Tibial artery (tissue), 4 donors: ENCODE data around the gene CDK13.

Source experiments
- DNase-seq, 2 donors: peaks; one replicate each; pipeline ENCODE4 v3.0.0-alpha.2; 2019
- H3K27ac ChIP-seq, 2 donors: fragments of 200-600 bp; sonication (generic) in 1 of 2; 1 replicate in 1 of 2; 2 replicates in 1 of 2; pipeline ENCODE4 v1.5.1; 2018 to 2019; ENCODE audit warnings: mild to moderate bottlenecking in 1 of 2
- H3K27me3 ChIP-seq, 2 donors: fragments of 200-600 bp; sonication (generic) in 1 of 2; one replicate each; pipeline versions ENCODE4 v1.5.1 to v1.6.0; 2016 to 2019
- H3K36me3 ChIP-seq, 3 donors: fragments of 200-600 bp; sonication (generic) in 2 of 3; one replicate each; pipeline ENCODE4 v1.5.1; 2016 to 2019; ENCODE audit warnings: mild to moderate bottlenecking in 2 of 3
- H3K4me1 ChIP-seq, 4 donors: fragments of 200-600 bp; sonication (generic) in 2 of 4; 1 replicate in 3 of 4; 2 replicates in 1 of 4; pipeline ENCODE4 v1.5.1; 2016 to 2019
- H3K4me3 ChIP-seq, 2 donors: fragments of 200-600 bp; sonication (generic) in 1 of 2; 1 replicate in 1 of 2; 2 replicates in 1 of 2; pipeline ENCODE4 v1.5.1; 2018 to 2019; ENCODE audit warnings: mild to moderate bottlenecking in 2 of 2
- H3K9me3 ChIP-seq, 3 donors: fragments of 200-600 bp; sonication (generic) in 1 of 3; one replicate each; pipeline ENCODE4 v1.5.1; 2016 to 2019
- intact Hi-C: fragments of 100-400 bp; cut with DNase I; formaldehyde crosslinking; loops from one replicate; pipeline ENCODE4 v1.15.0; 2023; ENCODE audit warnings: low total_unique reads
- TF ChIP-seq, protein P1 (sequence below), 2 experiments: fragments of 200-600 bp in 1 of 2; fragments of 450-650 bp in 1 of 2; IDR thresholded peaks; one replicate each; pipeline ENCODE4 v1.5.1; 2017 to 2019; ENCODE audit warnings: antibody characterized with exemption in 2 of 2, mild to moderate bottlenecking in 1 of 2, moderate library complexity in 1 of 2

The CDK13 gene

DNA sequence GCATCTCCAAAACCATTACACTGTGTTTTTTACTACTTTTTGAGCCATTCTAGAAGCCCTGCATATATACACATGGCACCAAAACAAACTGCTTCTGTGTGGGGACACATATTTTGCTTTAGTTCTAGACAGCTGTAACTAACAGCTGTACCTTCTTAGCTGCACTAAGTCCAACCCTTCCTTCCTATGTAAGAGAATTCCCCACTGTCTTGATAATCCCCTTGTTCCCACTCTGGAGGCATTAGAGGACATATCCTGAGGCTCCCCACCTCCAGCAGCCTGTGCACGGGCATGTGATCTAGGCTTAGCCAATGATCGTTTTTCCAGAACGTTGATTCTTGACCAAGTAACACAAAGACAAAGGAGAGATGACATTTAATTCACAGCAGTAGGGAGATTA lies 13.3 kb upstream of the CDK13 start:
- Histone ChIP-seq H3K27ac (no peak overlapping the region), H3K9me3 (no peaks in the 10 kb centered on the region), H3K4me1 (no peaks in the 10 kb centered on the region), H3K4me3 (no peak overlapping the region), H3K36me3 (no peaks in the 10 kb centered on the region), H3K27me3 (no peaks in the 10 kb centered on the region)
- TF ChIP-seq, protein P1, sequence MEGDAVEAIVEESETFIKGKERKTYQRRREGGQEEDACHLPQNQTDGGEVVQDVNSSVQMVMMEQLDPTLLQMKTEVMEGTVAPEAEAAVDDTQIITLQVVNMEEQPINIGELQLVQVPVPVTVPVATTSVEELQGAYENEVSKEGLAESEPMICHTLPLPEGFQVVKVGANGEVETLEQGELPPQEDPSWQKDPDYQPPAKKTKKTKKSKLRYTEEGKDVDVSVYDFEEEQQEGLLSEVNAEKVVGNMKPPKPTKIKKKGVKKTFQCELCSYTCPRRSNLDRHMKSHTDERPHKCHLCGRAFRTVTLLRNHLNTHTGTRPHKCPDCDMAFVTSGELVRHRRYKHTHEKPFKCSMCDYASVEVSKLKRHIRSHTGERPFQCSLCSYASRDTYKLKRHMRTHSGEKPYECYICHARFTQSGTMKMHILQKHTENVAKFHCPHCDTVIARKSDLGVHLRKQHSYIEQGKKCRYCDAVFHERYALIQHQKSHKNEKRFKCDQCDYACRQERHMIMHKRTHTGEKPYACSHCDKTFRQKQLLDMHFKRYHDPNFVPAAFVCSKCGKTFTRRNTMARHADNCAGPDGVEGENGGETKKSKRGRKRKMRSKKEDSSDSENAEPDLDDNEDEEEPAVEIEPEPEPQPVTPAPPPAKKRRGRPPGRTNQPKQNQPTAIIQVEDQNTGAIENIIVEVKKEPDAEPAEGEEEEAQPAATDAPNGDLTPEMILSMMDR (IDR thresholded peaks at IDR 0.05), result no peak
- no peak for DNase-seq
- intact Hi-C loops, result no loop called here

DNA sequence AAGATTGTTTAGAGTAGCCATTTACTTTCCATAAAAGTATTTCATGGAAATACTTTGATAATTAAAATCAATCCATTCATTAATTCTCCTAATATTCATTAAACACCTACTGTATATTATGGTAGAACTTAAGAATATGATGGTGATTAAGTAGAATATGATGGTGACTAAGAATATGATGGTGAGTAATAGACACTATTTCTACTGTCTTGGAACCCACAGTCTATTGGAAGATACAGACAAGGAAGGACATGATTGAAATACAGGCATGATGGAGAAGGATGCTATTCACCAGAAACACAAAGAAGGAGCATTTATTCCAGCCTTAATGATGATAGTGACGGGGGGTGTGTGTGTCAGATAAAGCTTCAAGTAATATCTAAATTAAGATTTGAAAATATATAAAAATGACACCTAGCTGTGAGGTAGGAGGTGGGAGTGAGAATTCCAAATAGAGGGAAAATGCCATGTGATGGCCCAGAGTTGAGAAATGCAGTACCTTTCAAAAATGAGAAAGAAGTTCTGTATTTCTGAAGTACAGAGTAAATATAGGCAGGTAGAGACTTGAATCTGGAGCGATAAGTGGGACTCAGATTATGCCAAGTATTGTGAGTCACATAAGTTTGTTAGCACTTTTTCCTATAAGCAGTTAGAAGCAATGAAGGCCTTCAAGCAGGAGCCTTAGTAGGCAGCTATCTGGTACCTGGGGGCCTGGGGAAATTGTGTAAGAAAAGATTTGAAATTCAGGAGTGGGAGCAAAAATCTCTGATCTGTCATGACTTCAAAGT lies 12.5 kb upstream of the CDK13 start:
- no peaks in the 10 kb centered on the region for H3K9me3 ChIP-seq
- H3K27me3 ChIP-seq, result no peaks in the 10 kb centered on the region
- DNase-seq, result no peak
- TF ChIP-seq, protein P1 (IDR thresholded peaks at IDR 0.05), result no peak
- no peak overlapping the region for H3K27ac ChIP-seq
- no peaks in the 10 kb centered on the region for H3K36me3 ChIP-seq
- intact Hi-C loops, result no loop called here
- no peak overlapping the region for H3K4me3 ChIP-seq
- no peaks in the 10 kb centered on the region for H3K4me1 ChIP-seq

DNA sequence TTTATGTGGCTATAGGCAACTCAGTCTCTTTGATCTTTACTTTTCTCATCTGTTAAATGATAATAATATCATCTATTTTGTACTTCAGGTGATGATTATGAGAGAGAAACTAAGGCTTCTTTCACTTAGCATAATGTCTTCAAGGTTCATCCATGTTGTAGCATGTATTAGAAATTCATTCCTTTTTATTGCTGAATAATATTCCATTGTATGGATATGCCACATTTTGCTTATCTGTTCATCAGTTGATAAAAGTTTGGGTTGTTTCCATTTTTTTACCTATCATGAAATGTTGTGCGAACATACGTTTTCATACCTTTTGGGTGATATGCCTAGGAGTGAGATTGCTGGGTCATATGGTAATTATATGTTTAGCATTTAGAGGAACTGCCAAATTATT lies 7.2 kb upstream of the CDK13 start:
- Histone ChIP-seq H3K4me1 (peaks cover 0 to under 1% (median under 1%) of the 10 kb centered on the region in 4 donors), H3K9me3 (no peaks in the 10 kb centered on the region), H3K4me3 (no peak overlapping the region), H3K27me3 (no peaks in the 10 kb centered on the region), H3K27ac (no peak overlapping the region), H3K36me3 (no peaks in the 10 kb centered on the region)
- TF ChIP-seq, protein P1 (IDR thresholded peaks at IDR 0.05), result no peak
- DNase-seq, result no peak
- intact Hi-C loops, result no loop called here

DNA sequence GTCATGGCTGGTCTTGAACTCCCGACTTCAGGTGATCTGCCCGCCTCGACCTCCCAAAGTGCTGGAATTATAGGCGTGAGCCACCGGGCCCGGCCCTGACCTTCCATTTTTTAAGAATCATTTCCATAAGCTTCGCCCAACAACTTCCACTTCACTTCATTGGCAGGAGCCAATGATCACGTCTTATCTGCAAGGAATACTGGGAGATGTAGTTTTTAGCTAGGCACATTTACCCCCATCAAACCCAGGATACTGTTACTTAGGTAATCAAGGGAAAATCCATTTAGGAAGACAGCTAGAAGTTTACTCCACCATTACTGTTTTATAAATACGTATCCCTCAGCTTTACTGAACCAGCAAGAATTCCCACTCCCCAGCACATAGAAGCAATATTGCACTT lies 3.4 kb upstream of the CDK13 start:
- H3K4me3 ChIP-seq, result no peak overlapping the region
- no peaks in the 10 kb centered on the region for H3K9me3 ChIP-seq
- H3K36me3 ChIP-seq, result no peaks in the 10 kb centered on the region
- H3K4me1 ChIP-seq, result peaks cover 0 to 7% (median 6%) of the 10 kb centered on the region in 4 donors
- intact Hi-C loops, result no loop called here
- no peaks in the 10 kb centered on the region for H3K27me3 ChIP-seq
- DNase-seq, result no peak
- TF ChIP-seq, protein P1 (IDR thresholded peaks at IDR 0.05), result no peak
- no peak overlapping the region for H3K27ac ChIP-seq

DNA sequence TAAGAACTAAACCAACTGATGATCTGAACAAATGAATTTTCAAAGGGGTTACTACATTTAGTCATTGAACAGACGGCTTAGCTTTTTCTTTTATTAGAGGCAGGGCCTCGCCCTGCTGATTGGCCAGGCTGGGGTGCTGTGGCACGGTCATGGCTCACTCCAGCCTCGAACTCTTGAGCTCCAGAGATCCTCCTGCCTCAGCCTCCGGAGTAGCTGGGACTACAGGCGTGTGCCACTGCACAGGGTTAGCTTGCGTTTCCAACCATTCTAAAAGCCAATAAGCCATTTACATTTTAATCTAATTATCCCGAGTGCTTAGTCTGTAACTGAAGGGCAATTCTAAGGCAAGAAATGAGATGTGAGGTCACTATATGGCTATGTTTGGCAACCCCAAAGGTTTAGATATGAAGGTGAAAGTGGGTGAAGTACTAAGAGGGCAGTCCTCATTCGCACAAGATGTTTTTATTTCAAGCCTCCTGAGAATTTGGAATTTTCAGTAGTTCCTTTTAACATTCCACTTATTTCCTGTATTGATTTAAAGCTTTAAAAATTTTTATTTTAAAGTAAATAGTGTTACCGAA lies 1.6 kb upstream of the CDK13 start:
- no peaks in the 10 kb centered on the region for H3K27me3 ChIP-seq
- intact Hi-C loops, result no loop called here
- DNase-seq, result no peak
- peak overlapping the region; percentile 98 to 100 for H3K27ac ChIP-seq
- H3K36me3 ChIP-seq, result no peaks in the 10 kb centered on the region
- H3K4me3 ChIP-seq, result peak overlapping the region; percentile 86 to 98
- peaks cover 0 to 19% (median 8%) of the 10 kb centered on the region in 4 donors for H3K4me1 ChIP-seq
- TF ChIP-seq, protein P1 (IDR thresholded peaks at IDR 0.05), result no peak
- no peaks in the 10 kb centered on the region for H3K9me3 ChIP-seq
